IMR-90 (cell line): Measurements from ENCODE around the gene TMPRSS5. TPM values are rescaled to one million over a fixed set of nuclear protein-coding genes. Genes with fewer than 3 reads are reported as not detected.

Experiments
- ATAC-seq: fragments of 200-7000 bp; cut with Tn5 transposase; 2 replicates; pipeline ENCODE4 v1.9.1; 2020; ENCODE audit warnings: low read depth, mild to moderate bottlenecking, moderate library complexity
- BruUV-seq: library from RNA; stranded (reverse); fragments of 400-500 nt; replicated peaks from 2 replicates; lab custom pipeline; 2021; lab: Mats Ljungman, UMichigan
- CTCF ChIA-PET: fragments of 300-600 bp; formaldehyde crosslinking; extraction: SDS; loops from one replicate; lab custom pipeline; 2021; ENCODE audit warnings: antibody characterized with exemption; lab: Yijun Ruan, JAX
- POLR2A ChIA-PET: fragments of 300-600 bp; sonication (Branson Sonifier 250); formaldehyde crosslinking; loops from one replicate; lab custom pipeline; 2022; ENCODE audit warnings: antibody characterized with exemption; ENCODE audit not compliant: unreplicated experiment; lab: Charles Lee
- DNase-seq: peaks from one replicate; pipeline ENCODE4 v3.0.0; 2013
- H2AFZ ChIP-seq: replicated peaks from 2 replicates; pipeline ENCODE3; 2013; ENCODE audit warnings: low read length, mild to moderate bottlenecking; ENCODE audit not compliant: poor library complexity
- H2AK5ac ChIP-seq: 2 replicates; pipeline ENCODE4 v1.6.1; 2013; ENCODE audit warnings: low read depth, low read length, inconsistent platforms
- H2AK9ac ChIP-seq: replicated peaks from 2 replicates; pipeline ENCODE3; 2013; ENCODE audit warnings: mild to moderate bottlenecking, low read depth, low read length, moderate library complexity; ENCODE audit not compliant: poor library complexity
- H2BK120ac ChIP-seq: 2 replicates; pipeline ENCODE4 v1.6.1; 2013; ENCODE audit warnings: low read depth, low read length, inconsistent platforms
- H2BK15ac ChIP-seq: 3 replicates; pipeline ENCODE4 v1.6.1; 2013; ENCODE audit warnings: low read depth, low read length, inconsistent platforms
- H2BK20ac ChIP-seq: 2 replicates; pipeline ENCODE4 v1.6.1; 2013; ENCODE audit warnings: low read depth, mild to moderate bottlenecking, inconsistent platforms, low read length, moderate library complexity
- H2BK5ac ChIP-seq: 2 replicates; pipeline ENCODE4 v1.6.1; 2013; ENCODE audit warnings: mild to moderate bottlenecking, low read depth, low read length, inconsistent platforms; ENCODE audit not compliant: poor library complexity, severe bottlenecking
- H3K14ac ChIP-seq: replicated peaks from 2 replicates; pipeline ENCODE4 v1.6.1; 2013; ENCODE audit warnings: low read depth, low read length, inconsistent platforms
- H3K18ac ChIP-seq: 2 replicates; pipeline ENCODE4 v1.6.1; 2013; ENCODE audit warnings: low read depth, low read length, control low read depth
- H3K23ac ChIP-seq: 2 replicates; pipeline ENCODE4 v1.6.1; 2013; ENCODE audit warnings: low read depth, low read length, inconsistent platforms
- H3K27ac ChIP-seq: 2 replicates; pipeline ENCODE4 v1.5.1; 2013; ENCODE audit warnings: mild to moderate bottlenecking, control low read depth, low read length; ENCODE audit not compliant: insufficient read depth
- H3K27me3 ChIP-seq: 2 replicates; pipeline ENCODE4 v1.6.1; 2013; ENCODE audit warnings: low read length; ENCODE audit not compliant: control insufficient read depth, insufficient read depth
- H3K36me3 ChIP-seq: 2 replicates; pipeline ENCODE4 v1.6.1; 2013; ENCODE audit warnings: low read length, mixed read lengths; ENCODE audit not compliant: control insufficient read depth, insufficient read depth
- H3K4ac ChIP-seq: 2 replicates; pipeline ENCODE4 v1.6.1; 2013; ENCODE audit warnings: low read depth, low read length, inconsistent platforms
- H3K4me1 ChIP-seq: 2 replicates; pipeline ENCODE4 v1.6.1; 2013; ENCODE audit warnings: low read length, mixed read lengths; ENCODE audit not compliant: control insufficient read depth, insufficient read depth
- H3K4me2 ChIP-seq: 2 replicates; pipeline ENCODE4 v1.6.1; 2013; ENCODE audit warnings: low read depth, mild to moderate bottlenecking, control low read depth, low read length, moderate library complexity
- H3K4me3 ChIP-seq: 2 replicates; pipeline ENCODE4 v1.5.1; 2013; ENCODE audit warnings: low read depth, mild to moderate bottlenecking, control low read depth, low read length, moderate library complexity; ENCODE audit not compliant: insufficient read depth
- H3K56ac ChIP-seq: 2 replicates; pipeline ENCODE4 v1.6.1; 2013; ENCODE audit warnings: low read length, inconsistent platforms; ENCODE audit not compliant: insufficient read depth; ENCODE audit errors: extremely low read depth
- H3K79me1 ChIP-seq, 2 experiments: 2 replicates each; pipeline ENCODE4 v1.6.1; 2013; ENCODE audit warnings: low read length in 2 of 2, inconsistent platforms in 1 of 2, low read depth in 1 of 2
- H3K9ac ChIP-seq: 2 replicates; pipeline ENCODE4 v1.6.1; 2013; ENCODE audit warnings: low read depth, low read length, control low read depth
- H3K9me1 ChIP-seq: 2 replicates; pipeline ENCODE4 v1.6.1; 2013; ENCODE audit warnings: low read length, inconsistent platforms; ENCODE audit not compliant: insufficient read depth
- H3K9me3 ChIP-seq: 2 replicates; pipeline ENCODE4 v1.6.1; 2013; ENCODE audit warnings: low read length; ENCODE audit not compliant: control insufficient read depth, insufficient read depth
- H4K20me1 ChIP-seq: 2 replicates; pipeline ENCODE4 v1.6.1; 2013; ENCODE audit warnings: low read length, inconsistent platforms; ENCODE audit not compliant: insufficient read depth
- H4K5ac ChIP-seq: 2 replicates; pipeline ENCODE4 v1.6.1; 2013; ENCODE audit warnings: mild to moderate bottlenecking, low read depth, low read length, control low read depth
- H4K8ac ChIP-seq, 2 experiments: 2 replicates each; pipeline ENCODE4 v1.6.1; 2013; ENCODE audit warnings: low read depth in 2 of 2, low read length in 2 of 2, control low read depth in 1 of 2, inconsistent platforms in 1 of 2
- H4K91ac ChIP-seq: 2 replicates; pipeline ENCODE4 v1.6.1; 2013; ENCODE audit warnings: low read depth, low read length, inconsistent platforms; ENCODE audit not compliant: insufficient read depth
- BHLHE40 ChIP-seq: fragments of 150-350 bp; IDR thresholded peaks from 2 replicates; pipeline ENCODE4 v1.6.1; 2016; ENCODE audit warnings: mild to moderate bottlenecking, low read depth, low read length
- ELK1 ChIP-seq: fragments of 150-350 bp; IDR thresholded peaks from 2 replicates; pipeline ENCODE4 v1.6.1; 2016; ENCODE audit warnings: low read depth, mild to moderate bottlenecking, low read length, moderate library complexity, borderline replicate concordance
- MAFK ChIP-seq: IDR thresholded peaks from 2 replicates; pipeline ENCODE4 v1.6.1; 2012; ENCODE audit warnings: low read depth, low read length, improper control_type of control experiment
- MAZ ChIP-seq: IDR thresholded peaks from 2 replicates; pipeline ENCODE4 v1.6.1; 2012; ENCODE audit warnings: low read depth, mild to moderate bottlenecking, low read length, improper control_type of control experiment, moderate library complexity, borderline replicate concordance
- NFE2L2 ChIP-seq: fragments of 150-350 bp; IDR thresholded peaks from 2 replicates; pipeline ENCODE4 v1.6.1; 2016; ENCODE audit warnings: low read depth, mild to moderate bottlenecking, low read length
- POLR2A ChIP-seq: IDR thresholded peaks from 2 replicates; pipeline ENCODE4 v1.6.1; 2012; ENCODE audit warnings: mild to moderate bottlenecking, low read depth, low read length
- RAD21 ChIP-seq: IDR thresholded peaks from 2 replicates; pipeline ENCODE4 v1.6.1; 2012; ENCODE audit warnings: low read length, improper control_type of control experiment
- RCOR1 ChIP-seq: IDR thresholded peaks from 2 replicates; pipeline ENCODE4 v1.6.1; 2012; ENCODE audit warnings: mild to moderate bottlenecking, low read length, improper control_type of control experiment; ENCODE audit not compliant: insufficient replicate concordance
- RFX5 ChIP-seq: IDR thresholded peaks from 2 replicates; pipeline ENCODE4 v1.8.0; 2012; ENCODE audit warnings: low read depth, mild to moderate bottlenecking, low read length, moderate library complexity
- USF2 ChIP-seq: fragments of 150-350 bp; IDR thresholded peaks from 2 replicates; pipeline ENCODE4 v1.6.1; 2017; ENCODE audit warnings: mild to moderate bottlenecking, antibody characterized with exemption, low read length, low read depth
- WGBS, 2 experiments: methylation state at CpG; one replicate each; pipeline versions ENCODE4 v1.1.5 to v1.1.7; 2013; ENCODE audit warnings: missing lambda C conversion rate in 2 of 2; ENCODE audit not compliant: insufficient read length in 1 of 2; ENCODE audit errors: extremely low coverage in 2 of 2; 5-methylcytosine and 5-hydroxymethylcytosine counted together
- dilution Hi-C: fragments of 300-500 bp; cut with HindIII; formaldehyde crosslinking; loops from one replicate; pipeline ENCODE4 v1.14.3; 2018; ENCODE audit warnings: low sequenced_read_pairs; ENCODE audit not compliant: unreplicated experiment
- in situ Hi-C: fragments of 300-500 bp; cut with MboI; formaldehyde crosslinking; loops from 3 replicates; pipeline ENCODE4 v1.14.3; 2019; ENCODE audit warnings: low sequenced_read_pairs, inconsistent platforms, mixed read lengths
- intact Hi-C: fragments of 100-400 bp; cut with micrococcal nuclease; formaldehyde crosslinking; loops from 2 replicates; pipeline ENCODE4 v1.10.0; 2022
- polyA plus RNA-seq, 3 experiments: library from polyadenylated mRNA; depleted of rRNA; stranded (reverse); fragments of >200 nt; gene quantifications; 2 replicates each; pipeline ENCODE4 v1.2.3, GENCODE V29; 2012; ENCODE audit warnings: low replicate concordance in 1 of 3
- total RNA-seq: library from RNA; depleted of rRNA; stranded (reverse); fragments of >200 nt; gene quantifications from 2 replicates; pipeline ENCODE4 v1.2.3, GENCODE V29; 2012

Gene TMPRSS5
- total and polyA plus RNA-seq, 2 of the 4 experiments (the other 2 are of a cell fraction): under 0.01 to 0.24 TPM

- Histone ChIP-seq H3K4me3 (no peak overlapping the region), H3K4me1 (no peaks in the 10 kb centered on the region), H2AK5ac (no peak overlapping the region), H3K4me2 (no peak overlapping the region), H3K27me3 (no peaks in the 10 kb centered on the region; the same call in 1 of the 2 replicates), H4K8ac (no peak overlapping the region), H3K36me3 (no peaks in the 10 kb centered on the region), H3K79me1 (no peaks in the 10 kb centered on the region), H2AFZ (no peak overlapping the region), H3K9me1 (no peaks in the 10 kb centered on the region), H3K4ac (no peak overlapping the region), H4K5ac (no peak overlapping the region), H4K20me1 (no peaks in the 10 kb centered on the region), H3K14ac (no peak overlapping the region), H2BK20ac (no peak overlapping the region), H3K23ac (no peak overlapping the region), H3K9me3 (no peaks in the 10 kb centered on the region), H2BK5ac (no peak overlapping the region), H2BK120ac (no peak overlapping the region), H3K18ac (no peak overlapping the region), H2AK9ac (no peak overlapping the region), H3K56ac (no peak overlapping the region), H3K27ac (no peak overlapping the region), H2BK15ac (no peak overlapping the region), H3K9ac (no peak overlapping the region), H4K91ac (no peak overlapping the region)
- intact Hi-C loops: no loop called here
- dilution Hi-C loops: no loop called here
- WGBS, 2 experiments: no CpG with 5 or more reads among the region's 1 CpG
- in situ Hi-C loops: no loop called here
- ChIA-PET POLR2A (no interaction called here), CTCF (interaction anchor here (0.6 kb wide), 1 partner anchor 54 kb away, joined by 3 read pairs; no protein-coding TSS in a partner anchor)
- DNase-seq (no peak), ATAC-seq (no peak)
- no peak for TF ChIP-seq NFE2L2
- no peak for TF ChIP-seq USF2
- TF ChIP-seq RAD21: no peak
- no peak for TF ChIP-seq RFX5
- no peak for TF ChIP-seq BHLHE40
- no peak for TF ChIP-seq RCOR1
- no peak for TF ChIP-seq MAZ
- TF ChIP-seq MAFK: no peak
- TF ChIP-seq ELK1: no peak
- no peak for TF ChIP-seq POLR2A
- BruUV-seq: no TSS peak
Observed at GRCh38 chr11:113642090-113642489, 64.0 kb downstream of the TMPRSS5 start.
